WTC11 (cell line): ENCODE data around the gene SHROOM2. TPM values are rescaled to one million over a fixed set of nuclear protein-coding genes. Genes with fewer than 3 reads are reported as not detected.

Experiments used
- ATAC-seq: fragments of 200-7000 bp; cut with Tn5 transposase; 2 replicates; pipeline ENCODE4 v1.10.0; 2021; ENCODE audit warnings: mild to moderate bottlenecking, moderate library complexity
- CTCF ChIA-PET: fragments of 300-600 bp; sonication (Branson Sonifier 250); formaldehyde crosslinking; loops from one replicate; lab custom pipeline; 2021; ENCODE audit warnings: antibody characterized with exemption; lab: Charles Lee
- POLR2A ChIA-PET: fragments of 350-600 bp; sonication (Branson Sonifier 250); formaldehyde crosslinking; loops from one replicate; lab custom pipeline; 2021; ENCODE audit warnings: antibody characterized with exemption; lab: Charles Lee
- DNase-seq: peaks from one replicate; pipeline ENCODE4 v3.0.0; 2021; ENCODE audit warnings: low spot score
- H3K27ac Mint-ChIP-seq: 2 replicates; pipeline ENCODE4 v1.8.0; 2021; ENCODE audit warnings: mixed read lengths
- H3K27me3 Mint-ChIP-seq: 2 replicates; pipeline ENCODE4 v1.8.0; 2021; ENCODE audit warnings: low read depth, mild to moderate bottlenecking, moderate library complexity, mixed read lengths
- H3K36me3 Mint-ChIP-seq: 2 replicates; pipeline ENCODE4 v1.8.0; 2021; ENCODE audit warnings: mixed read lengths
- H3K4me1 Mint-ChIP-seq: 2 replicates; pipeline ENCODE4 v1.8.0; 2022; ENCODE audit warnings: mixed read lengths
- H3K4me3 Mint-ChIP-seq: 2 replicates; pipeline ENCODE4 v1.8.0; 2021; ENCODE audit warnings: mild to moderate bottlenecking, moderate library complexity, mixed read lengths
- H3K9me3 Mint-ChIP-seq: 2 replicates; pipeline ENCODE4 v1.8.0; 2021; ENCODE audit warnings: mixed read lengths
- ARID4B ChIP-seq: sonication (generic); formaldehyde crosslinking; IDR thresholded peaks from 2 replicates; pipeline ENCODE4 v1.8.0; 2023; ENCODE audit warnings: missing genetic modification reagents, mild to moderate bottlenecking, borderline replicate concordance
- ATF1 ChIP-seq: sonication (generic); formaldehyde crosslinking; IDR thresholded peaks from 2 replicates; pipeline ENCODE4 v1.8.1; 2023; ENCODE audit warnings: mild to moderate bottlenecking, moderate library complexity, missing genetic modification reagents
- ETV6 ChIP-seq: sonication (generic); formaldehyde crosslinking; IDR thresholded peaks from 2 replicates; pipeline ENCODE4 v1.8.1; 2022; ENCODE audit warnings: mild to moderate bottlenecking, missing genetic modification reagents
- FOXK1 ChIP-seq: sonication (generic); formaldehyde crosslinking; IDR thresholded peaks from 2 replicates; pipeline ENCODE4 v1.8.0; 2022; ENCODE audit warnings: mild to moderate bottlenecking, moderate library complexity, missing genetic modification reagents
- GTF2I ChIP-seq: fragments of 250-450 bp; sonication (Bioruptor Pico); conservative IDR thresholded peaks from 2 replicates; pipeline ENCODE4 v1.4.0; 2021; ENCODE audit warnings: mild to moderate bottlenecking
- HMGA2 ChIP-seq: fragments of 250-450 bp; sonication (Bioruptor Pico); IDR thresholded peaks from 2 replicates; pipeline ENCODE4 v1.4.0; 2021; ENCODE audit warnings: mild to moderate bottlenecking, moderate library complexity
- JUN ChIP-seq: sonication (generic); formaldehyde crosslinking; IDR thresholded peaks from 2 replicates; pipeline ENCODE4 v1.8.0; 2023; ENCODE audit warnings: mild to moderate bottlenecking, missing genetic modification reagents
- KAT7 ChIP-seq: sonication (generic); formaldehyde crosslinking; IDR thresholded peaks from 2 replicates; pipeline ENCODE4 v1.8.1; 2023; ENCODE audit warnings: missing genetic modification reagents, mild to moderate bottlenecking, borderline replicate concordance
- NFYB ChIP-seq: sonication (generic); formaldehyde crosslinking; conservative IDR thresholded peaks from 2 replicates; pipeline ENCODE4 v1.8.0; 2022; ENCODE audit warnings: low read depth, missing genetic modification reagents
- NR2C2 ChIP-seq: sonication (generic); formaldehyde crosslinking; IDR thresholded peaks from 2 replicates; pipeline ENCODE4 v1.8.0; 2022; ENCODE audit warnings: mild to moderate bottlenecking, missing genetic modification reagents
- RELA ChIP-seq: sonication (generic); formaldehyde crosslinking; IDR thresholded peaks from 2 replicates; pipeline ENCODE4 v1.8.1; 2022; ENCODE audit warnings: missing genetic modification reagents, mild to moderate bottlenecking, borderline replicate concordance
- RORB ChIP-seq: fragments of 250-450 bp; sonication (Bioruptor Pico); IDR thresholded peaks from 2 replicates; pipeline ENCODE4 v1.9.0; 2021; ENCODE audit warnings: mild to moderate bottlenecking
- USF2 ChIP-seq: sonication (generic); formaldehyde crosslinking; IDR thresholded peaks from 2 replicates; pipeline ENCODE4 v1.8.1; 2023; ENCODE audit warnings: mild to moderate bottlenecking, missing genetic modification reagents, moderate library complexity
- ZMAT4 ChIP-seq: fragments of 250-450 bp; sonication (Bioruptor Pico); IDR thresholded peaks from 2 replicates; pipeline ENCODE4 v1.9.0; 2021; ENCODE audit warnings: mild to moderate bottlenecking
- ZNF121 ChIP-seq: sonication (generic); formaldehyde crosslinking; IDR thresholded peaks from 2 replicates; pipeline ENCODE4 v1.8.0; 2023; ENCODE audit warnings: missing genetic modification reagents
- ZNF396 ChIP-seq: fragments of 250-450 bp; sonication (Bioruptor Pico); IDR thresholded peaks from 2 replicates; pipeline ENCODE4 v1.8.0; 2021; ENCODE audit warnings: mild to moderate bottlenecking, moderate library complexity, borderline replicate concordance
- ZNF416 ChIP-seq: fragments of 250-450 bp; sonication (Bioruptor Pico); IDR thresholded peaks from 2 replicates; pipeline ENCODE4 v1.9.0; 2021; ENCODE audit warnings: mild to moderate bottlenecking, inconsistent platforms
- ZNF671 ChIP-seq: fragments of 250-450 bp; sonication (Bioruptor Pico); IDR thresholded peaks from 2 replicates; pipeline ENCODE4 v1.8.0; 2021; ENCODE audit warnings: mild to moderate bottlenecking
- total RNA-seq: library from RNA; stranded (reverse); gene quantifications from 3 replicates; pipeline ENCODE4 v1.2.3, GENCODE V29; 2021
- TF ChIP-seq, protein P1 (sequence below): fragments of 250-450 bp; sonication (Bioruptor Pico); IDR thresholded peaks from 2 replicates; pipeline ENCODE4 v1.9.0; 2021; ENCODE audit warnings: moderate library complexity, mild to moderate bottlenecking, inconsistent platforms, borderline replicate concordance
- TF ChIP-seq, protein P2 (sequence below): sonication (generic); formaldehyde crosslinking; IDR thresholded peaks from 2 replicates; pipeline ENCODE4 v1.8.1; 2022; ENCODE audit warnings: mild to moderate bottlenecking, moderate library complexity, missing genetic modification reagents
- TF ChIP-seq, protein P3 (sequence below): sonication (generic); formaldehyde crosslinking; IDR thresholded peaks from 2 replicates; pipeline ENCODE4 v1.8.1; 2023; ENCODE audit warnings: mild to moderate bottlenecking, moderate library complexity, missing genetic modification reagents

The SHROOM2 gene
- total RNA-seq, 1 experiment from 2014 or later, result 14.8 TPM

DNA sequence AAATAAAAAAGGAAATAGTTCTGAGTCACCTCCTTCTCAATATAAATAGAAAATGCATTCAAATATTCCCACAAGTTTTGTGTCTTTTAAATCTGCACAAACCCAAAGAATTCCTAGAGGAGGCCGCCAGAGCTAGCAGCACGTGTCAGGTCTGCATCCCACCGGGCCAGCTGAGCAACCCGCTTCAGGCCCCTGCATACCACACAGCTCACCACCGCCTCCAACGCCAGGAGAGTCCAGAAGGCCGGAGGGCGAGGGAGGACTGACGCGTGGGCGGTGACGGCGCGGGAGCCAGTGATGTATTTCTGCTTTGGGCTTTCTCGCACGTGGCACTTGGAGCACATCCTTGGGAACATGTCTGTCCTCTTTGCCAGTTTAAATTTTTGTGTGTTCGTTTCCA lies 119.1 kb downstream of the SHROOM2 start (continued):
- TF ChIP-seq, protein P1, sequence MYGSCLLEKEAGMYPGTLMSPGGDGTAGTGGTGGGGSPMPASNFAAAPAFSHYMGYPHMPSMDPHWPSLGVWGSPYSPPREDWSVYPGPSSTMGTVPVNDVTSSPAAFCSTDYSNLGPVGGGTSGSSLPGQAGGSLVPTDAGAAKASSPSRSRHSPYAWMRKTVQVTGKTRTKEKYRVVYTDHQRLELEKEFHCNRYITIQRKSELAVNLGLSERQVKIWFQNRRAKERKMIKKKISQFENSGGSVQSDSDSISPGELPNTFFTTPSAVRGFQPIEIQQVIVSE (CRISPR knock-in tag), result no peak

- no peaks in the 10 kb centered on the region for H3K36me3 Mint-ChIP-seq
- TF ChIP-seq, protein P2, sequence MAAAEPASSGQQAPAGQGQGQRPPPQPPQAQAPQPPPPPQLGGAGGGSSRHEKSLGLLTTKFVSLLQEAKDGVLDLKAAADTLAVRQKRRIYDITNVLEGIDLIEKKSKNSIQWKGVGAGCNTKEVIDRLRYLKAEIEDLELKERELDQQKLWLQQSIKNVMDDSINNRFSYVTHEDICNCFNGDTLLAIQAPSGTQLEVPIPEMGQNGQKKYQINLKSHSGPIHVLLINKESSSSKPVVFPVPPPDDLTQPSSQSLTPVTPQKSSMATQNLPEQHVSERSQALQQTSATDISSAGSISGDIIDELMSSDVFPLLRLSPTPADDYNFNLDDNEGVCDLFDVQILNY (CRISPR knock-in tag), result no peak
- no peak for TF ChIP-seq ZNF416 (CRISPR knock-in tag)
- TF ChIP-seq NFYB, result no peak
- TF ChIP-seq RELA (CRISPR knock-in tag), result no peak
- no peak for TF ChIP-seq ARID4B (CRISPR knock-in tag)
- TF ChIP-seq GTF2I (CRISPR knock-in tag), result no peak
- TF ChIP-seq ZMAT4, result no peak
- TF ChIP-seq, protein P1 (CRISPR knock-in tag), result no peak
- no peak for TF ChIP-seq JUN (CRISPR knock-in tag)
- TF ChIP-seq ATF1 (CRISPR knock-in tag), result no peak
- TF ChIP-seq USF2 (CRISPR knock-in tag), result no peak
- no peak for TF ChIP-seq ZNF671 (CRISPR knock-in tag)
- TF ChIP-seq HMGA2 (CRISPR knock-in tag), result no peak
- no peak for TF ChIP-seq FOXK1
- no peak for TF ChIP-seq NR2C2 (CRISPR knock-in tag)
- ATAC-seq, result no peak
- peak overlapping the region; percentile 36; the same call in 1 of the 2 replicates for H3K27ac Mint-ChIP-seq
- ChIA-PET POLR2A (no interaction called here), CTCF (interaction anchor here (0.6 to 1.2 kb wide), 2 partner anchors 14 to 214 kb away, joined by 5 read pairs; no protein-coding TSS in a partner anchor)
- no peak overlapping the region for H3K4me3 Mint-ChIP-seq
- H3K4me1 Mint-ChIP-seq, result peaks cover 5% of the 10 kb centered on the region
- no peaks in the 10 kb centered on the region for H3K9me3 Mint-ChIP-seq
- no peak for DNase-seq
- no peaks in the 10 kb centered on the region for H3K27me3 Mint-ChIP-seq
Observed at GRCh38 chrX:9905721-9906120, 119.5 kb downstream of the SHROOM2 start.

DNA sequence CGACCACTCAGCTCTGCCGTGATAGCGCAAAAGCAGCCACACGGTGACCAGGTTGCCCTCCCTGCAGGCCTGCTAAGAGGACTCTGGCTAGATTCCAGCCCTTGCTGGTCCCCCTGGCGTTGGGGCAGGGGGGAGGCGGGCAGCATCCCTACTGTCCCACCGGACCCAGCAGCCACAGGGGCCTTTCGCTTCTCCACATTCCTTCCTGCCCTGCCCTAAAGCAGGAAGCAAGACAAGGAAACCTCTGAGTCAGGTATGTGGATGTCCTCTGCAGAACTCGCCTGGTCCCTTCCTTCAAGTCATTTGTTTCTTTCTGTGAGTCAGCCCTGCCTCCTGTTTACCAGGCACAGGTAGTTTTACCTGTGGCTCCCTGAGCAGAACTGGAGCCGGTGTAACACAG lies 120.7 kb downstream of the SHROOM2 start:
- DNase-seq, result peak; percentile 30
- H3K4me3 Mint-ChIP-seq, result no peak overlapping the region
- TF ChIP-seq RELA (CRISPR knock-in tag) (no peak), ZNF396 (CRISPR knock-in tag) (no peak), ETV6 (CRISPR knock-in tag) (no peak), ZNF121 (no peak), KAT7 (no peak), RORB (CRISPR knock-in tag) (no peak)
- TF ChIP-seq, protein P3, sequence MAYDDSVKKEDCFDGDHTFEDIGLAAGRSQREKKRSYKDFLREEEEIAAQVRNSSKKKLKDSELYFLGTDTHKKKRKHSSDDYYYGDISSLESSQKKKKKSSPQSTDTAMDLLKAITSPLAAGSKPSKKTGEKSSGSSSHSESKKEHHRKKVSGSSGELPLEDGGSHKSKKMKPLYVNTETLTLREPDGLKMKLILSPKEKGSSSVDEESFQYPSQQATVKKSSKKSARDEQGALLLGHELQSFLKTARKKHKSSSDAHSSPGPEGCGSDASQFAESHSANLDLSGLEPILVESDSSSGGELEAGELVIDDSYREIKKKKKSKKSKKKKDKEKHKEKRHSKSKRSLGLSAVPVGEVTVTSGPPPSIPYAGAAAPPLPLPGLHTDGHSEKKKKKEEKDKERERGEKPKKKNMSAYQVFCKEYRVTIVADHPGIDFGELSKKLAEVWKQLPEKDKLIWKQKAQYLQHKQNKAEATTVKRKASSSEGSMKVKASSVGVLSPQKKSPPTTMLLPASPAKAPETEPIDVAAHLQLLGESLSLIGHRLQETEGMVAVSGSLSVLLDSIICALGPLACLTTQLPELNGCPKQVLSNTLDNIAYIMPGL (CRISPR knock-in tag), result no peak

More for the DNA sequence above, 120.7 kb downstream of the SHROOM2 start:
- Mint-ChIP-seq H3K27ac (peak overlapping the region; percentile 45), H3K9me3 (no peaks in the 10 kb centered on the region), H3K4me1 (peaks cover 17% of the 10 kb centered on the region), H3K27me3 (no peaks in the 10 kb centered on the region), H3K36me3 (no peaks in the 10 kb centered on the region)
- peak; percentile 87 for ATAC-seq
- ChIA-PET POLR2A (no interaction called here), CTCF (no interaction called here)
